ENCODE data around the gene CSGALNACT2. TPM values are rescaled to one million over a fixed set of nuclear protein-coding genes. Genes with fewer than 3 reads are reported as not detected.

CSGALNACT2 gene
- 10 to 100 TPM; 16.7 to 17.9 TPM for total RNA-seq
- 13.9 TPM for polyA plus RNA-seq (ENCODE audit: insufficient read depth, low read depth, low replicate concordance)
- long read RNA-seq, donor 1, transcript CSGALNACT2-201 (8 exons, 3,730 nt): major isoform, 8 of 8 reads
- long read RNA-seq, donor 1, partial matches to known transcripts: 0 of 8 reads
- long read RNA-seq, donor 1, other reads (novel, unspliced or antisense): 0 of 8 reads
- long read RNA-seq, donor 2, partial matches to known transcripts: 0 of 4 reads
- long read RNA-seq, donor 2, other reads (novel, unspliced or antisense): 0 of 4 reads

GRCh38 chr10:43138021-43138756 lies at the start of gene CSGALNACT2:
CSGALNACT2 (plus strand) TSS chr10:43138445; CDS start chr10:43155150, 16,705 bp downstream.
- peak; percentile 92 for DNase-seq
- H3K9me3 ChIP-seq: no peaks in the 10 kb centered on the region
- peak within 1 kb of the TSS; percentile 95 to 98 for H3K4me3 ChIP-seq
- no peaks in the 10 kb centered on the region for H3K27me3 ChIP-seq
- H3K4me1 ChIP-seq: peaks cover 12% of the 10 kb centered on the region
- peak within 1 kb of the TSS; percentile 97 to 98 for H3K27ac ChIP-seq
- H3K36me3 ChIP-seq (ENCODE audit: low read depth, missing control alignments): no peaks in the 10 kb centered on the region
- peak; percentile 36 for TF ChIP-seq POLR2A (IDR thresholded peaks at IDR 0.05)
- peak in 1 of 3 experiments; percentile 0 for TF ChIP-seq CTCF (IDR thresholded peaks at IDR 0.05)
- 0% methylated on average over 5 to 90 of the region's 93 CpGs for WGBS, 2 donors
- intact Hi-C loops (cut with DNase I; ENCODE audit: low total_unique reads): no loop called here

DNA sequence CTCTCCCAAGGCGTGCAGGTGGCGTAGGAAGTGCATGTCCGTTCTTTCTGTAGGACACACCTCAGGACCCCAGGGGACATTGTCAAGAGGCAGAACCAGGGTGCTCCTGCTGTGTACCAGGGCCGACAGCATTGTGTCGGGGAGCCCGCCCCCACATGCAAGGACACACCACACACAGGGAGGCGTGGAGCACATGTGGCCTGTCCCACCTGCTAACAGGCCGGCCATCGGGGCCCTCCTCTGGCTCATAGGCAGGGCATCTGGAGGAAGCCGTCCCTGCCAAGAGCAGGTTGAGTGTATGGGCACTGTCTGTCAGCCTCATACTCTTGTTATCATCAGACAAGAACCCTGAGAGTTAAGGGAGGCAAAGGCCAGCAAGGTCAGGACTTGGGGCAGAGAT lies 48.7 kb upstream of the CSGALNACT2 start:
- Histone ChIP-seq H3K27ac (no peak overlapping the region), H3K9me3 (no peaks in the 10 kb centered on the region), H3K36me3 (ENCODE audit: low read depth, missing control alignments) (no peaks in the 10 kb centered on the region), H3K27me3 (no peaks in the 10 kb centered on the region), H3K4me3 (no peak overlapping the region), H3K4me1 (no peaks in the 10 kb centered on the region)
- intact Hi-C loops (cut with DNase I; ENCODE audit: low total_unique reads): no loop called here
- 91 to 92% methylated on average over 9 to 10 of the region's 10 CpGs for WGBS, 2 donors
- no peak for DNase-seq
- no peak for TF ChIP-seq POLR2A (IDR thresholded peaks at IDR 0.05)
- no peak for TF ChIP-seq CTCF (IDR thresholded peaks at IDR 0.05)

DNA sequence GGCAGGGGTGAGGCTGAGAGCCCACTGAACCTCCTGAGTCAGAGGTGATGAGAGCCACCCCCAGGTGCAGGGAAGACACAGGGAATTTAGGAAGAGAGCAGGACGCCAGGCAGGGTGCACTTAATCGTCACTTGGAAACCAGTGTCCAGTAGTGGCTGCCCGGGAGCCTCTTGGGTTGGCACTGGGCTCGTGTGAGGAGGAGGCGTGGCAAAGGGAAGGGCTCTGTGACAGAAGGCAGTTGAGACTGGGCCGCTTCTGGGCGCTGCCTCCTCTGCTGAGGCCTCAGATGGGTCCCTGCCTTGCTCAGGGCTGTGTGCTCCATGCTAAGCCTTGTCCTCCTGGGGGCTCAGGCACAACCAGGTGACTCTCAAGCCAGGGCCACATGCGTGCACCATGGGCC lies 48.1 kb upstream of the CSGALNACT2 start:
- 71 to 78% methylated on average over 8 of the region's 8 CpGs for WGBS, 2 donors
- Histone ChIP-seq H3K4me3 (no peak overlapping the region), H3K36me3 (ENCODE audit: low read depth, missing control alignments) (no peaks in the 10 kb centered on the region), H3K27me3 (no peaks in the 10 kb centered on the region), H3K27ac (no peak overlapping the region), H3K4me1 (no peaks in the 10 kb centered on the region), H3K9me3 (no peaks in the 10 kb centered on the region)
- no peak for DNase-seq
- TF ChIP-seq CTCF (IDR thresholded peaks at IDR 0.05): no peak
- TF ChIP-seq POLR2A (IDR thresholded peaks at IDR 0.05): no peak
- intact Hi-C loops (cut with DNase I; ENCODE audit: low total_unique reads): no loop called here

- no peak overlapping the region for H3K27ac ChIP-seq
- no peak for DNase-seq
- no peak overlapping the region for H3K4me3 ChIP-seq
- H3K4me1 ChIP-seq: no peaks in the 10 kb centered on the region
- TF ChIP-seq POLR2A (IDR thresholded peaks at IDR 0.05) (no peak), CTCF (IDR thresholded peaks at IDR 0.05) (no peak)
- no peaks in the 10 kb centered on the region for H3K27me3 ChIP-seq
- intact Hi-C loops (cut with DNase I; ENCODE audit: low total_unique reads): no loop called here
- WGBS, 2 donors: 83 to 90% methylated on average over 5 to 10 of the region's 10 CpGs
- no peaks in the 10 kb centered on the region for H3K36me3 ChIP-seq (ENCODE audit: low read depth, missing control alignments)
- H3K9me3 ChIP-seq: no peaks in the 10 kb centered on the region
Observed at GRCh38 chr10:43090664-43091063, 47.6 kb upstream of the CSGALNACT2 start.

Data from testis (tissue), 5 donors.